WTC11 (cell line): ENCODE data around the gene ANKRD62.

Experiments
- RORB ChIP-seq: fragments of 250-450 bp; sonication (Bioruptor Pico); IDR thresholded peaks from 2 replicates; pipeline ENCODE4 v1.9.0; 2021; ENCODE audit warnings: mild to moderate bottlenecking
- SP1 ChIP-seq: sonication (generic); formaldehyde crosslinking; conservative IDR thresholded peaks from 2 replicates; pipeline ENCODE4 v1.8.1; 2022; ENCODE audit warnings: missing genetic modification reagents
- TEAD4 ChIP-seq: sonication (generic); formaldehyde crosslinking; IDR thresholded peaks from 2 replicates; pipeline ENCODE4 v1.8.0; 2022; ENCODE audit warnings: mild to moderate bottlenecking, missing genetic modification reagents

DNA sequence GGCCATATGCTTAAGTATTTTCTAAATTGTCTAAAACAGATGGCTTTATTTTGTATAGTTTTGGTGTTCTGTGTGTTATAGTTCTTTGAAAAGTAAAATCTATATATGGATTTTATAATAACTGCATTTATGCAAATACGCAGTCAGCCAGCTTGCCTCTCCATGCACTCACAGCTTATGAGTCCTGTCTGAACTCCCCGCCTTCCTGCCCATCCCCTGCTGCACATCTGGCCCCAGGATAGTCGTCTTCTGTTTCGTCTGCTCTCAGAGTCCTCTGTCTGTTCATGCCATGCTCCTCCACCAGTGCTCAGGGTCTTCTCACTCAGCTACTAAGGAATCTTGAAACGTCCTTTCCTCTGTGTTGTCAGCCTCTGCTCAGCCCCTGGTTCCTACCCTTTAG lies 28.2 kb upstream of the ANKRD62 start:
- TF ChIP-seq SP1 (CRISPR knock-in tag) (no peak), RORB (CRISPR knock-in tag) (no peak), TEAD4 (CRISPR knock-in tag) (no peak)
